BJ (cell line): Measurements from ENCODE around the gene HS3ST5. TPM values are rescaled to one million over a fixed set of nuclear protein-coding genes. Genes with fewer than 3 reads are reported as not detected.

Experiments used
- CTCF ChIA-PET: fragments of 350-600 bp; formaldehyde crosslinking; extraction: SDS; loops from one replicate; lab custom pipeline; 2021; ENCODE audit warnings: antibody characterized with exemption, inconsistent platforms; lab: Yijun Ruan, JAX
- POLR2A ChIA-PET: fragments of 300-600 bp; sonication (Branson Sonifier 250); formaldehyde crosslinking; extraction: SDS; loops from one replicate; lab custom pipeline; 2021; ENCODE audit warnings: antibody characterized with exemption; lab: Charles Lee
- DNase-seq: peaks from one replicate; pipeline ENCODE4 v3.0.0-alpha.2; 2011; ENCODE audit warnings: low read depth
- H3K27me3 ChIP-seq: 2 replicates; pipeline ENCODE4 v1.6.0; 2011; ENCODE audit warnings: low read length; ENCODE audit not compliant: control insufficient read depth, insufficient read depth
- H3K36me3 ChIP-seq: 2 replicates; pipeline ENCODE4 v1.5.1; 2011; ENCODE audit warnings: low read length; ENCODE audit not compliant: control insufficient read depth, insufficient read depth
- H3K4me3 ChIP-seq: 2 replicates; pipeline ENCODE4 v1.5.1; 2011; ENCODE audit warnings: low read depth, mild to moderate bottlenecking, control low read depth, low read length
- CTCF ChIP-seq: IDR thresholded peaks from 2 replicates; pipeline ENCODE4 v1.5.1; 2011; ENCODE audit warnings: low read depth, mild to moderate bottlenecking, control low read depth, inconsistent platforms, low read length, moderate library complexity; ENCODE audit not compliant: insufficient read depth
- polyA plus RNA-seq: library from polyadenylated mRNA; depleted of rRNA; stranded (reverse); fragments of >200 nt; gene quantifications from 2 replicates; pipeline ENCODE4 v1.2.3, GENCODE V29; 2011

Gene HS3ST5
- polyA plus RNA-seq, 1 experiment = not detected

DNA sequence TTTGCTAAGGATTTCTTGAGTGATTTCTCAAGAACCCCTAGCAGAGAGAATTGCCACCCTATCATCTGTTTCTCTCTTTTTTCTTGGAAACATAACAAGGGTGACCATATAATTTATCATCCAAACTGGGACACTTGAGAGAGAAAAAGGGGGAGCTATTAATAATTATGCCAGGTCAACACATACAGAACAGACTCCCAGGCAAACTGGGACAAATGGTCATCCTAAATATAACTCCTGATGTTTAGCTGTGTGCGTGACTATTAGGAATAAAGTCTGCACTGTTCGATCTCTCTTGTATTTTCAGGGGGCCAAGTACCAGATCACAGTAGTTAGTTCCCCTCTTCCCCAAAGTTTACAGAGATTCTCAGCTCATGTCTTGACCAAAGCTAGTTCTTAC lies 11.7 kb upstream of the HS3ST5 start:
- no peaks in the 10 kb centered on the region for H3K36me3 ChIP-seq
- no peak overlapping the region for H3K4me3 ChIP-seq
- no peak for TF ChIP-seq CTCF
- ChIA-PET CTCF (no interaction called here), POLR2A (no interaction called here)
- H3K27me3 ChIP-seq = no peaks in the 10 kb centered on the region
- DNase-seq = no peak

DNA sequence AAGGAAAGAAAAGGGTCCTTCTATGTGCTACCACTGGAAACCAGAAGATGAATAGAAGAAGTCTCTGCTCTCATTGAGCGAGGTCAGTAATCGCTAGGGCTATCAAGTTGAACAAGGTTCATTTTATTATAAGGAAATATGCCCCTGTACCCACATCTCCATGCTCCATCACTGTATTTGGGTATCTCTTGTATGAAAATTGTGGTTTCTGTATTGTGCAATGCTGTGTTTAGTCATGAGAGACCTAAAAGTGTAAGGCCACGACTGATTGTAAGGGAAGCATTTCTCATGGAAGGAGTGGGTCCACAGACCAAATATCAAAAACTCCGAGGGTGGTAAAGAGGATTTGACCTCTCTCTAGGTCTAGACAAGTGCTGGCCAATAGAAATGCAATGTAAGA lies 3.6 kb upstream of the HS3ST5 start:
- Histone ChIP-seq H3K4me3 (no peak overlapping the region), H3K36me3 (no peaks in the 10 kb centered on the region), H3K27me3 (peaks cover 15% of the 10 kb centered on the region)
- ChIA-PET POLR2A (no interaction called here), CTCF (no interaction called here)
- no peak for DNase-seq
- no peak for TF ChIP-seq CTCF

GRCh38 chr6:114344971-114345275 lies 2.1 kb upstream of the HS3ST5 start:
- no peak for TF ChIP-seq CTCF
- CTCF ChIA-PET = no interaction called here
- no peaks in the 10 kb centered on the region for H3K36me3 ChIP-seq
- DNase-seq = no peak
- no peak overlapping the region for H3K4me3 ChIP-seq
- H3K27me3 ChIP-seq = peaks cover 19% of the 10 kb centered on the region
- POLR2A ChIA-PET = no interaction called here

- Histone ChIP-seq H3K36me3 (no peaks in the 10 kb centered on the region), H3K27me3 (peaks cover 19% of the 10 kb centered on the region), H3K4me3 (no peak overlapping the region)
- ChIA-PET POLR2A (no interaction called here), CTCF (no interaction called here)
- no peak for DNase-seq
- no peak for TF ChIP-seq CTCF
These were observed 1.6 kb upstream of the HS3ST5 start for GRCh38 chr6:114344246-114344970.

DNA sequence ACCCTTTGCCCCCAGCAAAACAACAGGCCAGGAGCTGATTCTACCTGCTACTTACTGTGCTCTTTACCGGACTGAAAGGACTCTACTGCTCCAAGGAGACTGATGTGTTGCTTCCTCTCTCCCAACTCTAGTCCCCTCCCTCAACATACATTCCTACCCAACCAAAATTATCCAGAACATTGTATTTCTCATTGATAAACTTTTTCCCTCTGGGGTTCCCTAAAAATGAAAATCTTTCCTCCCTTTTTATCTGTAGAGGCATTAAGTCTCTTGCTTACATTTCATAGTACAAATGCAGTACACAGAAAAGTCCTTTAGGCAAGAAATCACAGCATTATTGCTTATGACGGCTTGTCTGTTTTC lies 940 bp upstream of the HS3ST5 start:
- Histone ChIP-seq H3K36me3 (no peaks in the 10 kb centered on the region), H3K4me3 (no peak overlapping the region), H3K27me3 (peaks cover 19% of the 10 kb centered on the region)
- no peak for TF ChIP-seq CTCF
- CTCF ChIA-PET = no interaction called here
- DNase-seq = no peak
- POLR2A ChIA-PET = no interaction called here
